K562 (cell line): ENCODE data around the gene TMEM14C. TPM values are rescaled to one million over a fixed set of nuclear protein-coding genes. Genes with fewer than 3 reads are reported as not detected.

Experiments
- HIVEP1 ChIP-seq: fragments of 250-450 bp; sonication (Bioruptor Pico); IDR thresholded peaks from 2 replicates; pipeline ENCODE4 v1.4.0; 2020; ENCODE audit warnings: mild to moderate bottlenecking
- HMGN3 ChIP-seq: IDR thresholded peaks from 2 replicates; pipeline ENCODE4 v1.6.1; 2011; ENCODE audit warnings: borderline replicate concordance, low read depth, mild to moderate bottlenecking, mixed read lengths, low read length; ENCODE audit not compliant: insufficient read length; ENCODE audit errors: extremely low read depth
- PYGO2 ChIP-seq: fragments of 450-650 bp; IDR thresholded peaks from 2 replicates; pipeline ENCODE4 v1.6.1; 2016; ENCODE audit warnings: mild to moderate bottlenecking, missing genetic modification characterization, moderate library complexity, missing compliant biosample characterization
- RBM14 ChIP-seq: fragments of 200-400 bp; formaldehyde crosslinking; IDR thresholded peaks from 2 replicates; pipeline ENCODE4 v1.6.1; 2018; ENCODE audit warnings: low read depth, mild to moderate bottlenecking, low read length, moderate library complexity, borderline replicate concordance; ENCODE audit not compliant: insufficient read depth
- SNIP1 ChIP-seq: fragments of 450-650 bp; IDR thresholded peaks from 2 replicates; pipeline ENCODE4 v1.7.1; 2017; ENCODE audit warnings: low read depth, mild to moderate bottlenecking
- ZNF184 ChIP-seq: sonication (generic); formaldehyde crosslinking; IDR thresholded peaks from 2 replicates; pipeline ENCODE4 v1.5.0; 2020; ENCODE audit warnings: missing genetic modification reagents
- ZNF830 ChIP-seq: fragments of 250-450 bp; sonication (Bioruptor Pico); IDR thresholded peaks from 2 replicates; pipeline ENCODE4 v1.5.0; 2021; ENCODE audit warnings: mild to moderate bottlenecking
- polyA plus RNA-seq, 8 experiments: library from polyadenylated mRNA; depleted of rRNA in 4 of 8; stranded (reverse) in 5 of 8; unstranded in 3 of 8; fragments of >200 nt; fragmentation: Nextera tagmentation in 2 of 8; fragmentation: Illumina TruSeq in 1 of 8; extraction: Ambion mirVana in 2 of 8; extraction: Trizol in 1 of 8; gene quantifications; 2 replicates each; pipeline versions ENCODE4 v1.2.1 to v1.2.3, GENCODE V29; 2011 to 2014; ENCODE audit warnings: inconsistent platforms in 1 of 8, missing spikeins in 1 of 8
- total RNA-seq, 7 experiments: library from RNA; depleted of rRNA in 6 of 7; stranded (reverse); fragments of >200 nt in 6 of 7; fragmentation: Illumina TruSeq in 2 of 7; extraction: Trizol in 2 of 7; gene quantifications; 2 replicates each; pipeline versions ENCODE4 v1.2.1 to v1.2.3, GENCODE V29; 2011 to 2021; ENCODE audit warnings: low replicate concordance in 1 of 7
- TF ChIP-seq, protein P1 (sequence below), 2 experiments: fragments of 250-450 bp in 1 of 2; fragments of 450-650 bp in 1 of 2; sonication (Bioruptor Pico) in 1 of 2; IDR thresholded peaks; 2 replicates each; pipeline versions ENCODE4 v1.6.1 to v1.8.0; 2016 to 2021; ENCODE audit warnings: mild to moderate bottlenecking in 2 of 2, moderate library complexity in 2 of 2, missing compliant biosample characterization in 1 of 2, missing genetic modification characterization in 1 of 2
- TF ChIP-seq, protein P2 (sequence below), 3 experiments: fragments of 200-800 bp in 1 of 3; sonication (Bioruptor generic) in 1 of 3; sonication (generic) in 1 of 3; formaldehyde crosslinking in 1 of 3; IDR thresholded peaks; 2 replicates each; pipeline versions ENCODE4 v1.6.1 to v1.8.0; 2016 to 2022; ENCODE audit warnings: mild to moderate bottlenecking in 2 of 3, missing compliant biosample characterization in 2 of 3, missing genetic modification characterization in 2 of 3, missing genetic modification reagents in 1 of 3
- TF ChIP-seq, protein P3 (sequence below), 2 experiments: fragments of 200-800 bp in 1 of 2; sonication (Bioruptor generic) in 1 of 2; sonication (generic) in 1 of 2; formaldehyde crosslinking in 1 of 2; IDR thresholded peaks in 1 of 2; conservative IDR thresholded peaks in 1 of 2; 2 replicates each; pipeline versions ENCODE4 v1.5.0 to v1.6.1; 2016 to 2020; ENCODE audit warnings: missing compliant biosample characterization in 1 of 2, missing genetic modification characterization in 1 of 2, missing genetic modification reagents in 1 of 2
- TF ChIP-seq, protein P4 (sequence below): sonication (generic); formaldehyde crosslinking; IDR thresholded peaks from 2 replicates; pipeline ENCODE4 v1.8.0; 2022; ENCODE audit warnings: mild to moderate bottlenecking, missing genetic modification reagents
- TF ChIP-seq, protein P5 (sequence below), 2 experiments: fragments of 450-650 bp; formaldehyde crosslinking in 1 of 2; IDR thresholded peaks; 2 replicates each; pipeline versions ENCODE4 v1.4.0 to v1.6.1; 2014 to 2020; ENCODE audit warnings: mild to moderate bottlenecking in 2 of 2, borderline replicate concordance in 1 of 2, low read depth in 1 of 2

TMEM14C gene
- total and polyA plus RNA-seq, 9 of the 15 experiments (the other 6 are each of a cell fraction or from before 2014, with no cell fraction given): 151 to 496 (median 263) TPM

DNA sequence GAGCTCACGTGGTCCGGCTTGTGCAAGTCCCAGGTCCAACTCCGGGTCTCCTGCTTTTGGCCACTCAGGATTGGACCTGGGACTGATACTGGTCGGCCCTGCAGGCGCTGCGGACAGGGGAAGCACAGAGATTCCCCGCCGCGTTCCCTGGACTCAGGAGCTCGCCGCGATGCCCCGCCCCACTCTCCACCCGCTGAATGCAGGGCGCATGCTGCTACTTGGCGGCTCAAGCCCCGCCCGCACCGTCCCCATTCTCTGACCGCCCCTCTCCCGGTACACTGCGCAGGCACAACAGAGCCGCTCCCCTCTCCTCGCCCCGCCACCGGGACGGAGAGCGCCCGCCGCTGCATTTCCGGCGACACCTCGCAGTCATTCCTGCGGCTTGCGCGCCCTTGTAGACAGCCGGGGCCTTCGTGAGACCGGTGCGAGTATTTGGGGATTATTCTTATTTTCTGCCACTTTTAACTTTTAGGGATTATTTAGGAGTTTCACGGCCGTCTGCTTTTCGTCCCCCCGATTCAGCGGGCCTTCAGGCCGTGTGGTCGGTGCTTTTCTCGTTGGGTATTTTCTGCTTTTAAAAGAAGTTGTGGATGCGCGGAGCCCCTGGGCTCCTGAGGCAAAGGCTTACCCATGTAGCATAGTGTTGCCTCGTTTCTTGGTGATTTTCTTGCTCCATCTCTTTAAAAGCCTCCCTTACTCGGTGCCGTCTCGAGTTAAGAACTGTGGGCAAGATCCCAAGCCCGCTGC, at the start of gene TMEM14C (continued):
- TF ChIP-seq, protein P1, sequence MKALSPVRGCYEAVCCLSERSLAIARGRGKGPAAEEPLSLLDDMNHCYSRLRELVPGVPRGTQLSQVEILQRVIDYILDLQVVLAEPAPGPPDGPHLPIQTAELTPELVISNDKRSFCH (CRISPR knock-in tag; IDR thresholded peaks at IDR 0.05): no peak
- TF ChIP-seq, protein P1 (tag; IDR thresholded peaks at IDR 0.05): peak; percentile 34; the same call in 1 of the 2 replicates
- TF ChIP-seq, protein P2, sequence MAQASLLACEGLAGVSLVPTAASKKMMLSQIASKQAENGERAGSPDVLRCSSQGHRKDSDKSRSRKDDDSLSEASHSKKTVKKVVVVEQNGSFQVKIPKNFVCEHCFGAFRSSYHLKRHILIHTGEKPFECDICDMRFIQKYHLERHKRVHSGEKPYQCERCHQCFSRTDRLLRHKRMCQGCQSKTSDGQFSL (CRISPR knock-in tag; IDR thresholded peaks at IDR 0.05): no peak
- TF ChIP-seq, protein P2 (tag; IDR thresholded peaks at IDR 0.05): no peak
- TF ChIP-seq HIVEP1 (CRISPR knock-in tag) (no peak), RBM14 (no peak), PYGO2 (tag) (no peak), ZNF184 (CRISPR knock-in tag) (no peak), SNIP1 (no peak), ZNF830 (no peak), HMGN3 (peak; percentile 97)
- TF ChIP-seq, protein P3, sequence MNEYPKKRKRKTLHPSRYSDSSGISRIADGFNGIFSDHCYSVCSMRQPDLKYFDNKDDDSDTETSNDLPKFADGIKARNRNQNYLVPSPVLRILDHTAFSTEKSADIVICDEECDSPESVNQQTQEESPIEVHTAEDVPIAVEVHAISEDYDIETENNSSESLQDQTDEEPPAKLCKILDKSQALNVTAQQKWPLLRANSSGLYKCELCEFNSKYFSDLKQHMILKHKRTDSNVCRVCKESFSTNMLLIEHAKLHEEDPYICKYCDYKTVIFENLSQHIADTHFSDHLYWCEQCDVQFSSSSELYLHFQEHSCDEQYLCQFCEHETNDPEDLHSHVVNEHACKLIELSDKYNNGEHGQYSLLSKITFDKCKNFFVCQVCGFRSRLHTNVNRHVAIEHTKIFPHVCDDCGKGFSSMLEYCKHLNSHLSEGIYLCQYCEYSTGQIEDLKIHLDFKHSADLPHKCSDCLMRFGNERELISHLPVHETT (CRISPR knock-in tag; conservative IDR thresholded peaks at IDR 0.05 in 1 of 2, IDR thresholded peaks at IDR 0.05 in 1 of 2): peak in 1 of 2 experiments; percentile 100; a peak in 2 of 4 replicates
- TF ChIP-seq, protein P4, sequence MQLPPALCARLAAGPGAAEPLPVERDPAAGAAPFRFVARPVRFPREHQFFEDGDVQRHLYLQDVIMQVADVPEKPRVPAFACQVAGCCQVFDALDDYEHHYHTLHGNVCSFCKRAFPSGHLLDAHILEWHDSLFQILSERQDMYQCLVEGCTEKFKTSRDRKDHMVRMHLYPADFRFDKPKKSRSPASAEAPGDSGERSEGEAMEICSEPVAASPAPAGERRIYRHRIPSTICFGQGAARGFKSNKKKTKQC (CRISPR knock-in tag): peak; percentile 65; the same call in 1 of the 2 replicates
- TF ChIP-seq, protein P5, sequence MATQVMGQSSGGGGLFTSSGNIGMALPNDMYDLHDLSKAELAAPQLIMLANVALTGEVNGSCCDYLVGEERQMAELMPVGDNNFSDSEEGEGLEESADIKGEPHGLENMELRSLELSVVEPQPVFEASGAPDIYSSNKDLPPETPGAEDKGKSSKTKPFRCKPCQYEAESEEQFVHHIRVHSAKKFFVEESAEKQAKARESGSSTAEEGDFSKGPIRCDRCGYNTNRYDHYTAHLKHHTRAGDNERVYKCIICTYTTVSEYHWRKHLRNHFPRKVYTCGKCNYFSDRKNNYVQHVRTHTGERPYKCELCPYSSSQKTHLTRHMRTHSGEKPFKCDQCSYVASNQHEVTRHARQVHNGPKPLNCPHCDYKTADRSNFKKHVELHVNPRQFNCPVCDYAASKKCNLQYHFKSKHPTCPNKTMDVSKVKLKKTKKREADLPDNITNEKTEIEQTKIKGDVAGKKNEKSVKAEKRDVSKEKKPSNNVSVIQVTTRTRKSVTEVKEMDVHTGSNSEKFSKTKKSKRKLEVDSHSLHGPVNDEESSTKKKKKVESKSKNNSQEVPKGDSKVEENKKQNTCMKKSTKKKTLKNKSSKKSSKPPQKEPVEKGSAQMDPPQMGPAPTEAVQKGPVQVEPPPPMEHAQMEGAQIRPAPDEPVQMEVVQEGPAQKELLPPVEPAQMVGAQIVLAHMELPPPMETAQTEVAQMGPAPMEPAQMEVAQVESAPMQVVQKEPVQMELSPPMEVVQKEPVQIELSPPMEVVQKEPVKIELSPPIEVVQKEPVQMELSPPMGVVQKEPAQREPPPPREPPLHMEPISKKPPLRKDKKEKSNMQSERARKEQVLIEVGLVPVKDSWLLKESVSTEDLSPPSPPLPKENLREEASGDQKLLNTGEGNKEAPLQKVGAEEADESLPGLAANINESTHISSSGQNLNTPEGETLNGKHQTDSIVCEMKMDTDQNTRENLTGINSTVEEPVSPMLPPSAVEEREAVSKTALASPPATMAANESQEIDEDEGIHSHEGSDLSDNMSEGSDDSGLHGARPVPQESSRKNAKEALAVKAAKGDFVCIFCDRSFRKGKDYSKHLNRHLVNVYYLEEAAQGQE (IDR thresholded peaks at IDR 0.05; ENCODE audit: borderline replicate concordance): peak; percentile 66
- TF ChIP-seq, protein P5 (CRISPR knock-in tag; IDR thresholded peaks at IDR 0.05; ENCODE audit: low read depth): no peak; the same call in 1 of the 2 replicates
